GM23248 (cell line): ENCODE results near the gene UMODL1.

ENCODE experiments used
- EZH2 ChIP-seq: fragments of 200-600 bp; sonication (generic); IDR thresholded peaks from 2 replicates; pipeline ENCODE4 v1.6.1; 2018; ENCODE audit warnings: antibody characterized with exemption, mild to moderate bottlenecking; ENCODE audit not compliant: insufficient read depth, poor library complexity, severe bottlenecking
- EZH2phosphoT487 ChIP-seq: fragments of 200-600 bp; sonication (generic); IDR thresholded peaks from 2 replicates; pipeline ENCODE4 v1.6.1; 2018; ENCODE audit warnings: antibody characterized with exemption, moderate library complexity, mild to moderate bottlenecking, low read depth; ENCODE audit not compliant: insufficient read depth

DNA sequence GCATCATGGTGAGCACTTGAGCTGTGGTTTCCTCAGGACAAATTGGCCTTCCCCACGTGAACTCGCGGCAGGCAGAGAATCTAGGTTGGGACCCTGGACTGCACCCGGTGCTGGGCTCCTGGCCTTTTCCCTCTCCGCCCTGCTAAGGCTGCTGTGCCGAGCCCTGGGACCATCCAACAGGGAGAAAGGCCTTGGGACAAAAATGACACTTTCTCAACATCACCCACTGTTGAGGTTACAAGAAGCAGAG is 9.2 kb upstream of the UMODL1 start:
- TF ChIP-seq EZH2 (no peak), EZH2phosphoT487 (no peak)
